IMR-90 (cell line): ENCODE measurements around the gene DENND1A. TPM values are rescaled to one million over a fixed set of nuclear protein-coding genes. Genes with fewer than 3 reads are reported as not detected.

ENCODE experiments used
- ATAC-seq: fragments of 200-7000 bp; cut with Tn5 transposase; 2 replicates; pipeline ENCODE4 v1.9.1; 2020; ENCODE audit warnings: low read depth, mild to moderate bottlenecking, moderate library complexity
- BruUV-seq: library from RNA; stranded (reverse); fragments of 400-500 nt; replicated peaks from 2 replicates; lab custom pipeline; 2021; lab: Mats Ljungman, UMichigan
- CTCF ChIA-PET: fragments of 300-600 bp; formaldehyde crosslinking; extraction: SDS; loops from one replicate; lab custom pipeline; 2021; ENCODE audit warnings: antibody characterized with exemption; lab: Yijun Ruan, JAX
- POLR2A ChIA-PET: fragments of 300-600 bp; sonication (Branson Sonifier 250); formaldehyde crosslinking; loops from one replicate; lab custom pipeline; 2022; ENCODE audit warnings: antibody characterized with exemption; ENCODE audit not compliant: unreplicated experiment; lab: Charles Lee
- DNase-seq: peaks from one replicate; pipeline ENCODE4 v3.0.0; 2013
- H2AFZ ChIP-seq: replicated peaks from 2 replicates; pipeline ENCODE3; 2013; ENCODE audit warnings: low read length, mild to moderate bottlenecking; ENCODE audit not compliant: poor library complexity
- H2AK5ac ChIP-seq: 2 replicates; pipeline ENCODE4 v1.6.1; 2013; ENCODE audit warnings: low read depth, low read length, inconsistent platforms
- H2AK9ac ChIP-seq: replicated peaks from 2 replicates; pipeline ENCODE3; 2013; ENCODE audit warnings: mild to moderate bottlenecking, low read depth, low read length, moderate library complexity; ENCODE audit not compliant: poor library complexity
- H2BK120ac ChIP-seq: 2 replicates; pipeline ENCODE4 v1.6.1; 2013; ENCODE audit warnings: low read depth, low read length, inconsistent platforms
- H2BK15ac ChIP-seq: 3 replicates; pipeline ENCODE4 v1.6.1; 2013; ENCODE audit warnings: low read depth, low read length, inconsistent platforms
- H2BK20ac ChIP-seq: 2 replicates; pipeline ENCODE4 v1.6.1; 2013; ENCODE audit warnings: low read depth, mild to moderate bottlenecking, inconsistent platforms, low read length, moderate library complexity
- H2BK5ac ChIP-seq: 2 replicates; pipeline ENCODE4 v1.6.1; 2013; ENCODE audit warnings: mild to moderate bottlenecking, low read depth, low read length, inconsistent platforms; ENCODE audit not compliant: poor library complexity, severe bottlenecking
- H3K14ac ChIP-seq: replicated peaks from 2 replicates; pipeline ENCODE4 v1.6.1; 2013; ENCODE audit warnings: low read depth, low read length, inconsistent platforms
- H3K18ac ChIP-seq: 2 replicates; pipeline ENCODE4 v1.6.1; 2013; ENCODE audit warnings: low read depth, low read length, control low read depth
- H3K23ac ChIP-seq: 2 replicates; pipeline ENCODE4 v1.6.1; 2013; ENCODE audit warnings: low read depth, low read length, inconsistent platforms
- H3K27ac ChIP-seq: 2 replicates; pipeline ENCODE4 v1.5.1; 2013; ENCODE audit warnings: mild to moderate bottlenecking, control low read depth, low read length; ENCODE audit not compliant: insufficient read depth
- H3K27me3 ChIP-seq: 2 replicates; pipeline ENCODE4 v1.6.1; 2013; ENCODE audit warnings: low read length; ENCODE audit not compliant: control insufficient read depth, insufficient read depth
- H3K36me3 ChIP-seq: 2 replicates; pipeline ENCODE4 v1.6.1; 2013; ENCODE audit warnings: low read length, mixed read lengths; ENCODE audit not compliant: control insufficient read depth, insufficient read depth
- H3K4ac ChIP-seq: 2 replicates; pipeline ENCODE4 v1.6.1; 2013; ENCODE audit warnings: low read depth, low read length, inconsistent platforms
- H3K4me1 ChIP-seq: 2 replicates; pipeline ENCODE4 v1.6.1; 2013; ENCODE audit warnings: low read length, mixed read lengths; ENCODE audit not compliant: control insufficient read depth, insufficient read depth
- H3K4me2 ChIP-seq: 2 replicates; pipeline ENCODE4 v1.6.1; 2013; ENCODE audit warnings: low read depth, mild to moderate bottlenecking, control low read depth, low read length, moderate library complexity
- H3K4me3 ChIP-seq: 2 replicates; pipeline ENCODE4 v1.5.1; 2013; ENCODE audit warnings: low read depth, mild to moderate bottlenecking, control low read depth, low read length, moderate library complexity; ENCODE audit not compliant: insufficient read depth
- H3K56ac ChIP-seq: 2 replicates; pipeline ENCODE4 v1.6.1; 2013; ENCODE audit warnings: low read length, inconsistent platforms; ENCODE audit not compliant: insufficient read depth; ENCODE audit errors: extremely low read depth
- H3K79me1 ChIP-seq, 2 experiments: 2 replicates each; pipeline ENCODE4 v1.6.1; 2013; ENCODE audit warnings: low read length in 2 of 2, inconsistent platforms in 1 of 2, low read depth in 1 of 2
- H3K9ac ChIP-seq: 2 replicates; pipeline ENCODE4 v1.6.1; 2013; ENCODE audit warnings: low read depth, low read length, control low read depth
- H3K9me1 ChIP-seq: 2 replicates; pipeline ENCODE4 v1.6.1; 2013; ENCODE audit warnings: low read length, inconsistent platforms; ENCODE audit not compliant: insufficient read depth
- H3K9me3 ChIP-seq: 2 replicates; pipeline ENCODE4 v1.6.1; 2013; ENCODE audit warnings: low read length; ENCODE audit not compliant: control insufficient read depth, insufficient read depth
- H4K20me1 ChIP-seq: 2 replicates; pipeline ENCODE4 v1.6.1; 2013; ENCODE audit warnings: low read length, inconsistent platforms; ENCODE audit not compliant: insufficient read depth
- H4K5ac ChIP-seq: 2 replicates; pipeline ENCODE4 v1.6.1; 2013; ENCODE audit warnings: mild to moderate bottlenecking, low read depth, low read length, control low read depth
- H4K8ac ChIP-seq, 2 experiments: 2 replicates each; pipeline ENCODE4 v1.6.1; 2013; ENCODE audit warnings: low read depth in 2 of 2, low read length in 2 of 2, control low read depth in 1 of 2, inconsistent platforms in 1 of 2
- H4K91ac ChIP-seq: 2 replicates; pipeline ENCODE4 v1.6.1; 2013; ENCODE audit warnings: low read depth, low read length, inconsistent platforms; ENCODE audit not compliant: insufficient read depth
- BHLHE40 ChIP-seq: fragments of 150-350 bp; IDR thresholded peaks from 2 replicates; pipeline ENCODE4 v1.6.1; 2016; ENCODE audit warnings: mild to moderate bottlenecking, low read depth, low read length
- CEBPB ChIP-seq: IDR thresholded peaks from 2 replicates; pipeline ENCODE4 v1.6.1; 2012; ENCODE audit warnings: low read depth, low read length, improper control_type of control experiment
- CTCF ChIP-seq: conservative IDR thresholded peaks from 2 replicates; pipeline ENCODE4 v1.5.1; 2012; ENCODE audit warnings: mild to moderate bottlenecking, low read depth, low read length, improper control_type of control experiment
- ELK1 ChIP-seq: fragments of 150-350 bp; IDR thresholded peaks from 2 replicates; pipeline ENCODE4 v1.6.1; 2016; ENCODE audit warnings: low read depth, mild to moderate bottlenecking, low read length, moderate library complexity, borderline replicate concordance
- MAZ ChIP-seq: IDR thresholded peaks from 2 replicates; pipeline ENCODE4 v1.6.1; 2012; ENCODE audit warnings: low read depth, mild to moderate bottlenecking, low read length, improper control_type of control experiment, moderate library complexity, borderline replicate concordance
- MXI1 ChIP-seq: IDR thresholded peaks from 2 replicates; pipeline ENCODE4 v1.6.1; 2012; ENCODE audit warnings: low read depth, mild to moderate bottlenecking, low read length, moderate library complexity, borderline replicate concordance
- RCOR1 ChIP-seq: IDR thresholded peaks from 2 replicates; pipeline ENCODE4 v1.6.1; 2012; ENCODE audit warnings: mild to moderate bottlenecking, low read length, improper control_type of control experiment; ENCODE audit not compliant: insufficient replicate concordance
- USF2 ChIP-seq: fragments of 150-350 bp; IDR thresholded peaks from 2 replicates; pipeline ENCODE4 v1.6.1; 2017; ENCODE audit warnings: mild to moderate bottlenecking, antibody characterized with exemption, low read length, low read depth
- WGBS, 2 experiments: methylation state at CpG; one replicate each; pipeline versions ENCODE4 v1.1.5 to v1.1.7; 2013; ENCODE audit warnings: missing lambda C conversion rate in 2 of 2; ENCODE audit not compliant: insufficient read length in 1 of 2; ENCODE audit errors: extremely low coverage in 2 of 2; 5-methylcytosine and 5-hydroxymethylcytosine counted together
- dilution Hi-C: fragments of 300-500 bp; cut with HindIII; formaldehyde crosslinking; loops from one replicate; pipeline ENCODE4 v1.14.3; 2018; ENCODE audit warnings: low sequenced_read_pairs; ENCODE audit not compliant: unreplicated experiment
- in situ Hi-C: fragments of 300-500 bp; cut with MboI; formaldehyde crosslinking; loops from 3 replicates; pipeline ENCODE4 v1.14.3; 2019; ENCODE audit warnings: low sequenced_read_pairs, inconsistent platforms, mixed read lengths
- intact Hi-C: fragments of 100-400 bp; cut with micrococcal nuclease; formaldehyde crosslinking; loops from 2 replicates; pipeline ENCODE4 v1.10.0; 2022
- polyA plus RNA-seq, 3 experiments: library from polyadenylated mRNA; depleted of rRNA; stranded (reverse); fragments of >200 nt; gene quantifications; 2 replicates each; pipeline ENCODE4 v1.2.3, GENCODE V29; 2012; ENCODE audit warnings: low replicate concordance in 1 of 3
- total RNA-seq: library from RNA; depleted of rRNA; stranded (reverse); fragments of >200 nt; gene quantifications from 2 replicates; pipeline ENCODE4 v1.2.3, GENCODE V29; 2012

Gene DENND1A
- total and polyA plus RNA-seq, 2 of the 4 experiments (the other 2 are of a cell fraction) = 21.4 to 27.6 TPM

GRCh38 chr9:123955637-123956036 lies 25.7 kb upstream of the DENND1A start:
- Histone ChIP-seq H2AK9ac (no peak overlapping the region), H3K56ac (no peak overlapping the region), H3K4ac (no peak overlapping the region), H3K27ac (no peak overlapping the region), H2AFZ (no peak overlapping the region), H4K91ac (no peak overlapping the region), H3K27me3 (peaks cover 39% of the 10 kb centered on the region), H3K23ac (no peak overlapping the region), H3K79me1 (no peaks in the 10 kb centered on the region), H4K20me1 (no peaks in the 10 kb centered on the region), H2BK15ac (no peak overlapping the region), H3K14ac (no peak overlapping the region), H2BK20ac (no peak overlapping the region), H2AK5ac (no peak overlapping the region), H3K9ac (no peak overlapping the region), H2BK120ac (no peak overlapping the region), H3K4me1 (peaks cover 3% of the 10 kb centered on the region; the same call in 1 of the 2 replicates), H3K36me3 (no peaks in the 10 kb centered on the region), H2BK5ac (no peak overlapping the region), H3K18ac (no peak overlapping the region), H3K9me1 (no peaks in the 10 kb centered on the region), H3K4me3 (no peak overlapping the region), H4K5ac (no peak overlapping the region), H3K9me3 (peaks cover 7% of the 10 kb centered on the region), H4K8ac (no peak overlapping the region), H3K4me2 (no peak overlapping the region)
- TF ChIP-seq CEBPB (no peak), USF2 (no peak), MXI1 (no peak), BHLHE40 (no peak), ELK1 (no peak), CTCF (no peak), MAZ (no peak), RCOR1 (no peak)
- CTCF ChIA-PET = no interaction called here
- dilution Hi-C loops = no loop called here
- in situ Hi-C loops = no loop called here
- intact Hi-C loops = no loop called here
- POLR2A ChIA-PET = no interaction called here
- no peak for ATAC-seq
- WGBS, 2 experiments = no CpG with 5 or more reads among the region's 6 CpGs
- DNase-seq = no peak
- BruUV-seq = no TSS peak
